GM21786 (cell line): Measurements from ENCODE around the gene SLC12A7.
"Not testable (repeated sequence)": the region's sequence is repeated elsewhere in the genome, so short reads cannot be mapped to it uniquely, and the experiment has no call there.

ENCODE experiments used
- ATAC-seq: cut with Tn5 transposase; IDR thresholded peaks from one replicate; pipeline ENCODE4 v1.9.1; 2021; ENCODE audit not compliant: unreplicated experiment

The SLC12A7 gene

GRCh38 chr5:1111727-1112289, at the start of gene SLC12A7:
Gene SLC12A7 (minus strand): TSS chr5:1112063. CDS start chr5:1111991, 72 bp downstream.
- ATAC-seq = peak; percentile 50

GRCh38 chr5:1161108-1161832, 49.4 kb upstream of the SLC12A7 start:
- ATAC-seq = no peak

- ATAC-seq = no peak
Measured at GRCh38 chr5:1159774-1160406, 48.0 kb upstream of the SLC12A7 start.

GRCh38 chr5:1159341-1159675, 47.4 kb upstream of the SLC12A7 start:
- no peak for ATAC-seq

GRCh38 chr5:1158647-1159340, 46.9 kb upstream of the SLC12A7 start:
- ATAC-seq = no peak

- ATAC-seq = not testable (repeated sequence)
Measured at GRCh38 chr5:1157461-1157986, 45.7 kb upstream of the SLC12A7 start.

GRCh38 chr5:1156754-1157460, 45.0 kb upstream of the SLC12A7 start:
- no peak for ATAC-seq

GRCh38 chr5:1156033-1156753, 44.3 kb upstream of the SLC12A7 start:
- ATAC-seq = no peak

- no peak for ATAC-seq
Measured at GRCh38 chr5:1155191-1156032, 43.5 kb upstream of the SLC12A7 start.

GRCh38 chr5:1153428-1153827, 41.6 kb upstream of the SLC12A7 start:
- no peak for ATAC-seq

GRCh38 chr5:1152771-1153282, 41.0 kb upstream of the SLC12A7 start:
- no peak for ATAC-seq

GRCh38 chr5:1152156-1152555, 40.3 kb upstream of the SLC12A7 start:
- ATAC-seq = no peak

GRCh38 chr5:1151316-1151715, 39.5 kb upstream of the SLC12A7 start:
- ATAC-seq = no peak

GRCh38 chr5:1150866-1151265, 39.0 kb upstream of the SLC12A7 start:
- ATAC-seq = no peak

- no peak for ATAC-seq
Measured at GRCh38 chr5:1144638-1145396, 33.0 kb upstream of the SLC12A7 start.

GRCh38 chr5:1144089-1144488, 32.2 kb upstream of the SLC12A7 start:
- no peak for ATAC-seq

- ATAC-seq = no peak
Measured at GRCh38 chr5:1143670-1143951, 31.7 kb upstream of the SLC12A7 start.

GRCh38 chr5:1142886-1143669, 31.2 kb upstream of the SLC12A7 start:
- ATAC-seq = no peak
